ENCODE data around the gene PKIG. TPM values are rescaled to one million over a fixed set of nuclear protein-coding genes. Genes with fewer than 3 reads are reported as not detected.

Gene PKIG
- total RNA-seq, 2 donors from 2014 or later: 61.5 to 77.6 TPM

DNA sequence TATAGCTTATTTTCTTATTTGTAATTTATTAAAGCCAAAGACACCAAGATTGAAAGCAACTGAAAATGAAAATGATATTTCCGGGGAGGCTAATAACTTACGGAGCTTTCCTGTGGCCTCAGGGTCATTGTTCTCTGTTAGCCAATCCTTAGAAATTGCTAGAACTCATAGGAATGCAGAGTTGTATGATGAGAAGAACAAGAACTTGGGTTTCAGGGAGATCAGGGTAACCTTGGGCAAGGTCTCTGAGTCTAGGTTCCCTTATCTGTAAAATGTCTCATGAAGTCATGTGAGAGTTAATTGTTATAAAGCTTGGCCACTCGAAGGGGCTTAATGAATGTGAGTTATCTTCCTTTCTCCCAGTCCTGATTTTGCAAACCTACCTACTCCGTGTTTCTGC, 40.4 kb upstream of the PKIG start:
- Mint-ChIP-seq H3K4me3 (no peak overlapping the region), H3K27me3 (ENCODE audit: insufficient read depth) (no peaks in the 10 kb centered on the region), H3K27ac (peak overlapping the region; percentile 68), H3K9me3 (no peaks in the 10 kb centered on the region), H3K36me3 (ENCODE audit: low read depth) (no peaks in the 10 kb centered on the region), H3K4me1 (peaks cover 8% of the 10 kb centered on the region)
- H3K27me3 ChIP-seq (ENCODE audit: control insufficient read depth, insufficient read depth, low read length, poor library complexity, severe bottlenecking): no peaks in the 10 kb centered on the region
- TF ChIP-seq, protein P1, sequence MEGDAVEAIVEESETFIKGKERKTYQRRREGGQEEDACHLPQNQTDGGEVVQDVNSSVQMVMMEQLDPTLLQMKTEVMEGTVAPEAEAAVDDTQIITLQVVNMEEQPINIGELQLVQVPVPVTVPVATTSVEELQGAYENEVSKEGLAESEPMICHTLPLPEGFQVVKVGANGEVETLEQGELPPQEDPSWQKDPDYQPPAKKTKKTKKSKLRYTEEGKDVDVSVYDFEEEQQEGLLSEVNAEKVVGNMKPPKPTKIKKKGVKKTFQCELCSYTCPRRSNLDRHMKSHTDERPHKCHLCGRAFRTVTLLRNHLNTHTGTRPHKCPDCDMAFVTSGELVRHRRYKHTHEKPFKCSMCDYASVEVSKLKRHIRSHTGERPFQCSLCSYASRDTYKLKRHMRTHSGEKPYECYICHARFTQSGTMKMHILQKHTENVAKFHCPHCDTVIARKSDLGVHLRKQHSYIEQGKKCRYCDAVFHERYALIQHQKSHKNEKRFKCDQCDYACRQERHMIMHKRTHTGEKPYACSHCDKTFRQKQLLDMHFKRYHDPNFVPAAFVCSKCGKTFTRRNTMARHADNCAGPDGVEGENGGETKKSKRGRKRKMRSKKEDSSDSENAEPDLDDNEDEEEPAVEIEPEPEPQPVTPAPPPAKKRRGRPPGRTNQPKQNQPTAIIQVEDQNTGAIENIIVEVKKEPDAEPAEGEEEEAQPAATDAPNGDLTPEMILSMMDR (conservative IDR thresholded peaks at IDR 0.05): no peak
- no peak overlapping the region for H3K4me3 ChIP-seq (ENCODE audit: low read length)
- DNase-seq: no peak
- WGBS, 2 experiments (ENCODE audit: insufficient coverage in 1 of 2, insufficient read length in 1 of 2): 90 to 95% methylated on average over 2 to 4 of the region's 4 CpGs
- H3K9me3 ChIP-seq (ENCODE audit: control insufficient read depth, low read length): no peaks in the 10 kb centered on the region
- H3K9ac ChIP-seq (ENCODE audit: extremely low read depth, low read length, poor library complexity, severe bottlenecking): no peak overlapping the region
- no peaks in the 10 kb centered on the region for H3K4me1 ChIP-seq (ENCODE audit: control insufficient read depth, insufficient read depth, low read length)
- H3K27ac ChIP-seq (ENCODE audit: low read depth, low read length): no peak overlapping the region
- H3K36me3 ChIP-seq (ENCODE audit: control insufficient read depth, insufficient read depth, low read length): no peaks in the 10 kb centered on the region

DNA sequence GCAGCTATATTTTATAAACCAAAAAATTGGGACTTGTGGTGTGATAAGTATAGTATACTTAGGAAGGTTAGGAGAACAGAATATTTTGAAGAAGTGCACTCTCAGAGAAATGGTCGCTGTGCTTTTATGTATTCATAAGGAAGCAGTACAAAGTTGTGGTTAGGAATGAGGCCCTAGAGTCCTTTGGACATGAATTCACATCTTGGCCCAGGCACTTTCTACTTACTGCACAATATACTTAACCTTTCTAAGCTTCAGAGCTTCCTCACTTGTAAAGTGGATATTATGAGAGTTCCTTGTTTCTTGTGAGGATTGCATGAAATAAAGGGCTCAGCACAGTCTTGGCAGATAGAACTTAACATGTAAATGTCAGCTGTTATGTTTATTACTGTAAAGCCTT, 39.5 kb upstream of the PKIG start:
- Histone ChIP-seq H3K27me3 (ENCODE audit: control insufficient read depth, insufficient read depth, low read length, poor library complexity, severe bottlenecking) (no peaks in the 10 kb centered on the region), H3K4me3 (ENCODE audit: low read length) (no peak overlapping the region), H3K27ac (ENCODE audit: low read depth, low read length) (no peak overlapping the region), H3K36me3 (ENCODE audit: control insufficient read depth, insufficient read depth, low read length) (no peaks in the 10 kb centered on the region), H3K9ac (ENCODE audit: extremely low read depth, low read length, poor library complexity, severe bottlenecking) (no peak overlapping the region), H3K4me1 (ENCODE audit: control insufficient read depth, insufficient read depth, low read length) (no peaks in the 10 kb centered on the region), H3K9me3 (ENCODE audit: control insufficient read depth, low read length) (no peaks in the 10 kb centered on the region)
- Mint-ChIP-seq H3K27ac (no peak overlapping the region), H3K4me3 (no peak overlapping the region), H3K27me3 (ENCODE audit: insufficient read depth) (no peaks in the 10 kb centered on the region), H3K36me3 (ENCODE audit: low read depth) (no peaks in the 10 kb centered on the region), H3K9me3 (no peaks in the 10 kb centered on the region), H3K4me1 (peaks cover 14% of the 10 kb centered on the region)
- 83 to 87% methylated on average over 1 of the region's 1 CpG for WGBS, 2 experiments (ENCODE audit: insufficient coverage in 1 of 2, insufficient read length in 1 of 2)
- no peak for DNase-seq
- TF ChIP-seq, protein P1 (conservative IDR thresholded peaks at IDR 0.05): no peak

DNA sequence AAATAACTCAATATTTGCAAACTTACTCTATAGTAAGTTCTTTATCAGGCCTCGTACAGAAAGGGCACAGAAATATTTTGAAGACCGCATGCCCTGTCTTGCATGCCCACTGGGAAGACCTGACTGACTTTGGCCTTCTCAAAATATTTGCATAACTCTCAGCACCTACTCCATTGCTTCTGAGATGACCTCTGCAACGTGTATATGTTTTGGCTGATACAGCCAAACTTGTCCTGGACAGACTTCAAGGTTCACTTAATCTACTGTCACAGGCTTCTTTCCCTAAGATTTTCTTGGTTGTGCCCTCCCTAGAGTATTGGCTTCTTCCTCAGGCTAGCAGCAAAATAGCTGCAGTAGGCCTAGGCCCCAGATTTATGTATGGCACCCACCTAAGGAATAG, 39.0 kb upstream of the PKIG start:
- WGBS, 2 experiments (ENCODE audit: insufficient coverage in 1 of 2, insufficient read length in 1 of 2): 93 to 95% methylated on average over 3 of the region's 3 CpGs
- H3K9me3 ChIP-seq (ENCODE audit: control insufficient read depth, low read length): no peaks in the 10 kb centered on the region
- no peak overlapping the region for H3K9ac ChIP-seq (ENCODE audit: extremely low read depth, low read length, poor library complexity, severe bottlenecking)
- H3K36me3 ChIP-seq (ENCODE audit: control insufficient read depth, insufficient read depth, low read length): no peaks in the 10 kb centered on the region
- no peaks in the 10 kb centered on the region for H3K4me1 ChIP-seq (ENCODE audit: control insufficient read depth, insufficient read depth, low read length)
- Mint-ChIP-seq H3K4me3 (no peak overlapping the region), H3K36me3 (ENCODE audit: low read depth) (no peaks in the 10 kb centered on the region), H3K4me1 (peaks cover 14% of the 10 kb centered on the region), H3K9me3 (no peaks in the 10 kb centered on the region), H3K27me3 (ENCODE audit: insufficient read depth) (no peaks in the 10 kb centered on the region), H3K27ac (peak overlapping the region; percentile 14)
- no peak overlapping the region for H3K4me3 ChIP-seq (ENCODE audit: low read length)
- TF ChIP-seq, protein P1 (conservative IDR thresholded peaks at IDR 0.05): no peak
- no peaks in the 10 kb centered on the region for H3K27me3 ChIP-seq (ENCODE audit: control insufficient read depth, insufficient read depth, low read length, poor library complexity, severe bottlenecking)
- DNase-seq: no peak
- no peak overlapping the region for H3K27ac ChIP-seq (ENCODE audit: low read depth, low read length)
